GM21825 (cell line): ENCODE results near the gene FAM83E.
"Not testable (repeated sequence)": the region's sequence is repeated elsewhere in the genome, so short reads cannot be mapped to it uniquely, and the experiment has no call there.

Experiments
- ATAC-seq: cut with Tn5 transposase; IDR thresholded peaks from one replicate; pipeline ENCODE4 v1.9.1; 2021; ENCODE audit warnings: mild to moderate bottlenecking, moderate library complexity; ENCODE audit not compliant: unreplicated experiment

Gene FAM83E

DNA sequence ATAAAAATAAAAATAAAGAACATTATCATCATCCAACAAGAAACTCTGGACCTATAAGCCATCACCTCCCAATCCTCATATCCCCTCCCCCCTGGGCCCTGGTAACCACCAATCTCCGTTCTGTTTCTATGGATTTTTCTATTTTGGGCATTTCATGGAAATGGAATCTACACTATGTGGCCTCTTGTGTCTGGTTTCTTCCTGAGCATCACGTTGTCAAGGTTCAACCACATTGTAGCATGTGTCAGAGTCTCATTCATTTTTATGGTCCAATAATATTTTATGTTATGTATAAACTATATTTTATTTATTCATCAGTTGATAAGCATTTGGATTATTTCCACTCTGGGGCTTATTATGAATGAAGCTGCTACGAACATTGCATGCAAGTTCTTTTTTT, 36.0 kb downstream of the FAM83E start:
- no peak for ATAC-seq

DNA sequence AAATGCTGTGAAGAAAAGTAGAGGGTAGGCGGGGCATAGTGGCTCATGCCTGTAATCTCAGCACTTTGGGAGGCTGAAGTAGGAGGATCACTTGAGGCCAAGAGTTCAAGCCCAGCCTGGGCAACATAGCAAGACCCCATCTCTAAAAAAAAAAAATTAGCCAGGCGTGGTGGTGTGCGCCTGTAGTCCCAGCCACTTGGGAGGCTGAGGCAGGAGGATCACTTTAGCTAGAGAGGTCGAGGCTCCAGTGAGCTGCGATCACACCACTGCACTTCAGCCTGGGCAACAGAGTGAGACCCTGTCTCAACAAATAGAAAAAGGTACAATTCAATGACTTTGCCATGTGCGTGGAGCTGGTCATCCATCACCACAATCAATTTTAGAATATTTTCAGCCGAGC, 37.0 kb downstream of the FAM83E start:
- ATAC-seq, result not testable (repeated sequence)

DNA sequence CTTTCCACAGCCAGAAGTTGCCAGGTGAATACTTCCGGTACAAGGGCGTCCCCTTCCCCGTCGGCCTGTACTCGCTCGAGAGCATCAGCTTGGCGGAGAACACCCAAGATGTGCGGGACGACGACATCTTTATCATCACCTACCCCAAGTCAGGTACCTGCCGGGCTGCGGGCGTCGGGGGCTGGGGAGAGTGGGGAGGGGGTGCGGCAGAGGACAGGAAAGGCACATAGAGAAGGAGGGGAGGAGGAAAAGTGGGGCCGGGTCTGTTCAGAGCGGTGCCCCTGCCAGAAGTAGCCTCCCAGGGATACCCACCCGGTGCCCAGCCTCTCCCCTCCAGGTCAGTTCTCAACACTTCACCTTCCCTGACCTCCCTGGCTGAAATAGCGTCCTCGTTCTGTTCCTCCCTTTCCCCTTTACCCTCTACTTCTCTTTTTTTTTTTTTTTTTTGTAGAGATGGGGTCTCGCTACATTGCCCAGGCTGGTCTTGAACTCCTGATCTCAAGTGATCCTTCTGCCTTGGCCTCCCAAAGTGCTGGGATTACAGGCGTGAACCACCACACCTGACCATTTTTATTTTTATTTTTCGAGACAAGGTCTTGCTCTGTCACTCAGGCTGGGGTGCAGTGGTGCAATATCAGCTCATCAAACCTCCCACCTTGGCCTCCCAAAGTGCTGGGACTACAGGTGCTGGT, 38.8 kb downstream of the FAM83E start:
- ATAC-seq, result no peak

DNA sequence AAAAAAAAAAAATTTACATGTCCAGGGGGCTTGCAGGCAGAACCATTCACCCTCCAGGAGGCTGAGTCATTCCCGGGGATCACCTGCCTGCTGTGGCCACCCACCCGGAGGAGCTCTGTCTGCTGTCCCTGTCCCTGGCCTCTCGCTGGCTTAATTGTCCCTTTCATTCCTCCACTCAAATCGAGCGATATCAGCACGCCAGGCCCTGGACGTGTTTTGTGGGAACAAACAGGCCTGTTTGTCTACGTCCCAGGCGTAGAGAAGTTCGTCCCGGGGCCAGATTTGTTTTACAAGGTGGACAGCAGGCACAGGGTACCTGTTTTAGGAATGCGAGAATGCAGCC, 41.7 kb downstream of the FAM83E start:
- ATAC-seq, result no peak

DNA sequence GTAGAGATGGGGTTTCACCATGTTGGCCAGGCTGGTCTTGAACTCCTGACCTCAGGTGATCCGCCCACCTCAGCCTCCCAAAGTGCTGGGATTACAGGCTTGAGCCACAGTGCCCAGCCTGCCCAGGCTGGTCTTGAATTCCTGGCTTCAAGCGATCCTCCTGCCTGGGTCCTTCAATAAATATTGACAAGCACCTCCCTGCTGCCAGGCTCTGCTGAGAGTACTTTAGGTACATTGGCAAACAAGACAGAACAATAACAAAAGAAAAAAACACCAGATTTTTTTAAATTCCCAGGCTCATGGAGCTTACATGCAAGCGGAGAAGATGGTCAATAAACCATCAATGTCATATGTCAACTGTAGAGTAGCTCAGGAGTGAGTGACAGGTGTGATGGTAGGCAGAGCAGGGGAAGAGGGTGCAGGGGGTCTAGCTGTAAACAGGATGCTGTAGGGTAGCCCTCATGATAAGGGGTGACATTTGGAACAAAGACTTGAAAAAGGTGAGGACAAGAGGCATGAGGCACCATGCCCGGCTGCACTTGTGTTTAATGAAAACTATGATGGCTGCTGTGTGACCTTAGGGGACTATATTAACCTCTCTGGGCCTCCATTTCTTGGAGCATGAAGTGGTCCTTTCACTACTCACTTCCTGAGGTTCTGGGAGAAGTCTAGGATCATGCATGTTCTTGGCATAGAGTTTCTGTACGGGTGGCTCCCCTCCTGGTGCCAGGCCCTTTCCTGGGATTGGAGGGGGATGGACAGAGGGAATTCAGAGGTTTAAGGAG, 43.3 kb downstream of the FAM83E start:
- no peak for ATAC-seq

DNA sequence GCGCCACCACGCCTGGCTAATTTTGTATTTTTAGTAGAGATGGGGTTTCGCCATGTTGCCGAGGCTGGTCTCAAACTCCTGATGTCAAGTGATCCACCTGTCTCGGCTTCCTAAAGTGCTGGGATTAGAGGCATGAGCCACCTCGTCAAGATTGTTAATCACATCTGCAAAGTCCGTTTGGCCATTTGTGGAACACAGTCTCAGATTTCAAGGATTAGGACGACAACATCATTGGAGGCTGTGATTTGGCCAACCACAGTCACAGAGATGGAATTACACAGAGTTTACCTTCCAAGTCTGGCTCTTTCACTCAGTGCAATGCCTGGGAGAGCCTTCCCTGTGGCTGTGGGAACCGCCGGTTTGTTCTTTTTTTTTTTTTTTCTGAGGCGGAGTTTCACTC, 45.1 kb downstream of the FAM83E start:
- no peak for ATAC-seq

DNA sequence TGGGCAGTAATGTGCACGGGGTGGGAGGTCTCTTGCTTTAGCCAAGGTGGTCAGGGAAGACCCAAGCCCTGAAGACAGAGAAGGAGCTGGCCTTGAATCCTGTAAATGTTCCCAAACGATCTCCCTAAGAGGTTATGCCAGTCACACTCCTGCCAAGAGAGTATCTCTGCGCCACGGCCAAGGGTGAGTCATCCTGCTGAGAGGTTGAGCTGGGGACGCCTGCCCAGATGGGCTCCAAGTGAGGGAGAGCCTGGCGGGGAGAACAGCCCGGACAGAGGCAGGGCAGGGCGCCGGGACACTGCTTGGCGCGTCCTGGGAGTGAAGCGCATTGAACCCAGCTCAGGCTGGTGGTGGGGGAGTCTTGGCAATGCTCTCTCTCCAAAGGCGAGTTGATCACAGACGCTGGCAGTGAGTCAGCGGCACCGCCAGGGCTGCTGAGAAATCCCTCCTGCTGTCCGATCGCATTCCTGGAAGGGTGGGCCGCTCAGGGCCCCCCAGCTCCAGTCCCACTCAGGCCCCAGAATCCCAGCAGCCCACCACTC, 46.5 kb downstream of the FAM83E start:
- no peak for ATAC-seq

DNA sequence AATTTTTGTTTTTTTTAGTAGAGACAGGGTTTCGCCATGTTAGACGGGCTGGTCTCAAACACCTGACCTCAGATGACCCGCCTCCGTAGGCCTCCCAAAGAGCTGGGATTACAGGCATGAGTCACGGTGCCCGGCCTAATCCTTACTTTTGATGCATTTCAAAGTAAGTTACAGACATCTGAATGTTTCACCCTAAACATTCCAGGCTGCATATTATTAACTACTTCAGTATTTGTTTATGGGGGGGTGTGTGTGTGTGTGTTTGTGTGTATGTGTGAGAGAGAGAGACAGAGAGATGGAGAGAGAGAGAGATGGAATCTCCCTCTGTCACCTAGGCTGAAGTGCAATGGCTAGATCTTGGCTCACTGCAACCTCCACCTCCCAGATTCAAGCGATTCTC, 49.8 kb downstream of the FAM83E start:
- ATAC-seq, result no peak
